Endothelial cell of umbilical vein (primary cell): ENCODE results near the gene NECAB2. TPM values are rescaled to one million over a fixed set of nuclear protein-coding genes. Genes with fewer than 3 reads are reported as not detected.

Experiments
- BruUV-seq: library from RNA; stranded (reverse); fragments of 400-500 nt; replicated peaks from 2 replicates; lab custom pipeline; 2021; lab: Mats Ljungman, UMichigan
- CTCF ChIA-PET: fragments of 300-600, 350-600 bp; sonication (Branson Sonifier 250); formaldehyde crosslinking; loops from one replicate; lab custom pipeline; 2021; ENCODE audit warnings: antibody characterized with exemption, inconsistent platforms; lab: Charles Lee
- POLR2A ChIA-PET: fragments of 300-600, 350-600 bp; sonication (Branson Sonifier 250); formaldehyde crosslinking; loops from one replicate; lab custom pipeline; 2021; ENCODE audit warnings: antibody characterized with exemption, inconsistent platforms; lab: Charles Lee
- DNase-seq: peaks from one replicate; pipeline ENCODE4 v3.0.0-alpha.2; 2011; ENCODE audit warnings: low read depth, low spot score
- FAIRE-seq: peaks from 2 replicates; lab custom pipeline; 2011; peaks lifted over from hg19 to GRCh38; lab: Jason Lieb, UNC
- H2AFZ ChIP-seq: 2 replicates; pipeline ENCODE4 v1.6.0; 2012; ENCODE audit warnings: low read depth, low read length, control low read depth, inconsistent platforms
- H3K27ac ChIP-seq: 2 replicates; pipeline ENCODE4 v1.5.1; 2011; ENCODE audit warnings: low read depth, mild to moderate bottlenecking, control low read depth, low read length, moderate library complexity; ENCODE audit not compliant: insufficient read depth
- H3K27me3 ChIP-seq, 2 experiments: 2 replicates each; pipeline versions ENCODE4 v1.6.0 to v1.6.1; 2011; ENCODE audit warnings: low read length in 2 of 2, mixed read lengths in 1 of 2; ENCODE audit not compliant: control insufficient read depth in 2 of 2, insufficient read depth in 2 of 2
- H3K36me3 ChIP-seq, 2 experiments: 2 replicates in 1 of 2; 3 replicates in 1 of 2; pipeline ENCODE4 v1.5.1; 2011; ENCODE audit warnings: low read length in 2 of 2, mild to moderate bottlenecking in 1 of 2, moderate library complexity in 1 of 2; ENCODE audit not compliant: control insufficient read depth in 2 of 2, insufficient read depth in 2 of 2; ENCODE audit errors: extremely low read depth in 1 of 2
- H3K4me1 ChIP-seq: 3 replicates; pipeline ENCODE4 v1.5.1; 2011; ENCODE audit warnings: mild to moderate bottlenecking, low read length; ENCODE audit not compliant: control insufficient read depth, insufficient read depth; ENCODE audit errors: extremely low read depth
- H3K4me2 ChIP-seq: 2 replicates; pipeline ENCODE4 v1.6.1; 2011; ENCODE audit warnings: low read length, control low read depth, mixed read lengths; ENCODE audit not compliant: insufficient read depth
- H3K4me3 ChIP-seq, 3 experiments: fragments of 200-600 bp in 1 of 3; sonication (generic), shearing (Covaris generic) in 1 of 3; replicated peaks in 1 of 3; 2 replicates each; pipeline ENCODE4 v1.5.1; 2011 to 2016; ENCODE audit warnings: control low read depth in 3 of 3, low read length in 3 of 3, mild to moderate bottlenecking in 2 of 3, inconsistent platforms in 1 of 3, low read depth in 1 of 3, moderate library complexity in 1 of 3; ENCODE audit not compliant: insufficient read depth in 1 of 3
- H3K79me2 ChIP-seq: 2 replicates; pipeline ENCODE4 v1.6.0; 2012; ENCODE audit warnings: low read length, inconsistent platforms; ENCODE audit not compliant: control insufficient read depth, insufficient read depth
- H3K9ac ChIP-seq: replicated peaks from 2 replicates; pipeline ENCODE3; 2011; ENCODE audit warnings: low read length, control low read depth; ENCODE audit not compliant: insufficient read depth; ENCODE audit errors: extremely low read depth
- H3K9me1 ChIP-seq: replicated peaks from 3 replicates; pipeline ENCODE4 v1.6.0; 2011; ENCODE audit warnings: mild to moderate bottlenecking, low read length; ENCODE audit not compliant: control insufficient read depth, insufficient read depth; ENCODE audit errors: extremely low read depth
- H3K9me3 ChIP-seq: replicated peaks from 2 replicates; pipeline ENCODE4 v1.5.1; 2012; ENCODE audit warnings: low read length, inconsistent platforms; ENCODE audit not compliant: control insufficient read depth, insufficient read depth
- H4K20me1 ChIP-seq: replicated peaks from 2 replicates; pipeline ENCODE3; 2011; ENCODE audit warnings: mild to moderate bottlenecking, low read length; ENCODE audit not compliant: control insufficient read depth, insufficient read depth; ENCODE audit errors: extremely low read depth
- FOS ChIP-seq: IDR thresholded peaks from 2 replicates; pipeline ENCODE4 v1.6.1; 2011; ENCODE audit warnings: mild to moderate bottlenecking, low read length, moderate library complexity, borderline replicate concordance; ENCODE audit not compliant: insufficient read depth
- GATA2 ChIP-seq: IDR thresholded peaks from 2 replicates; pipeline ENCODE4 v1.7.0; 2011; ENCODE audit warnings: low read depth, mild to moderate bottlenecking, moderate library complexity, mixed read lengths, low read length; ENCODE audit not compliant: insufficient read length, insufficient read depth
- POLR2A ChIP-seq: IDR thresholded peaks from 2 replicates; pipeline ENCODE4 v1.6.1; 2012; ENCODE audit warnings: low read depth, mild to moderate bottlenecking, control low read depth, low read length
- POLR2AphosphoS5 ChIP-seq: IDR thresholded peaks from 2 replicates; pipeline ENCODE4 v1.6.1; 2012; ENCODE audit warnings: low read depth, mild to moderate bottlenecking, control low read depth, low read length, moderate library complexity; ENCODE audit not compliant: insufficient read depth
- dilution Hi-C: fragments of 300-500 bp; cut with MboI; formaldehyde crosslinking; loops from one replicate; pipeline ENCODE4 v1.15.0; 2019; ENCODE audit warnings: low sequenced_read_pairs; ENCODE audit not compliant: extremely low pct_ligation_motif_present
- intact Hi-C: fragments of 100-400 bp; cut with micrococcal nuclease; formaldehyde crosslinking; loops from one replicate; pipeline ENCODE4 v1.10.0; 2022
- polyA plus RNA-seq, 4 experiments: library from polyadenylated mRNA; depleted of rRNA in 3 of 4; stranded (reverse) in 3 of 4; unstranded in 1 of 4; fragments of >200 nt; gene quantifications; 2 replicates each; pipeline versions ENCODE4 v1.2.1 to v1.2.3, GENCODE V29; 2011 to 2012; ENCODE audit warnings: missing spikeins in 1 of 4
- total RNA-seq: library from RNA; stranded (reverse); gene quantifications from 2 replicates; pipeline ENCODE4 v1.2.3, GENCODE V29; 2021

The NECAB2 gene
- total and polyA plus RNA-seq, 2 donors (not counting 3 experiments of a cell fraction or from before 2014, with no cell fraction given) = 0.26 to 0.31 TPM

DNA sequence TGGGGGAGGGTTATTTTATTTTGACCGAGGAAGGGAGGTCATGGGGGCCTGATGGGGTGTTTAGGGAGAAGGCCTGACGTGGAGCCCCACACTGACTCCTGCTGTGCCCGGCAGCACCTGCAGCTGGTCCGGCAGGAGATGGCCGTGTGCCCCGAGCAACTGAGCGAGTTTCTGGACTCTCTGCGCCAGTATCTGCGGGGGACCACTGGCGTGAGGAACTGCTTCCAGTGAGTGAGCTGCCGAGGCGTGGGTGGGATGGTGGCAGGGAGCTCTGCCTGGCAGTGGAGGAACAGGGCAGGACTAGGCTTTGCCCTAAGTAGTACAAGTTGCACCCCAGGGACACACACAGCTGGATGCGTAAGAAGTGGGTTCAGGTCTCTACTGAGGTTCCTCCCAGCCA is 30.0 kb downstream of the NECAB2 start:
- Histone ChIP-seq H3K27ac (no peak overlapping the region), H3K36me3 (no peaks in the 10 kb centered on the region), H3K9me3 (no peaks in the 10 kb centered on the region), H3K27me3 (no peaks in the 10 kb centered on the region), H3K79me2 (no peaks in the 10 kb centered on the region), H4K20me1 (no peaks in the 10 kb centered on the region), H3K4me3 (no peak overlapping the region), H2AFZ (no peak overlapping the region), H3K9ac (no peak overlapping the region), H3K9me1 (no peaks in the 10 kb centered on the region), H3K4me2 (no peak overlapping the region), H3K4me1 (no peaks in the 10 kb centered on the region)
- POLR2A ChIA-PET = no interaction called here
- FAIRE-seq = no peak
- CTCF ChIA-PET = no interaction called here
- no peak for DNase-seq
- intact Hi-C loops (no loop called here), dilution Hi-C loops (no loop called here)
- no peak for TF ChIP-seq POLR2AphosphoS5
- no peak for TF ChIP-seq FOS
- no TSS peak for BruUV-seq

- Histone ChIP-seq H3K36me3 (no peaks in the 10 kb centered on the region), H3K4me2 (no peak overlapping the region), H3K27ac (no peak overlapping the region), H3K4me1 (no peaks in the 10 kb centered on the region), H4K20me1 (no peaks in the 10 kb centered on the region), H3K9me1 (no peaks in the 10 kb centered on the region), H3K27me3 (peaks cover 0 to 1% of the 10 kb centered on the region in 2 experiments), H3K9me3 (no peaks in the 10 kb centered on the region), H3K4me3 (no peak overlapping the region), H3K79me2 (no peaks in the 10 kb centered on the region), H3K9ac (no peak overlapping the region), H2AFZ (no peak overlapping the region)
- dilution Hi-C loops (no loop called here), intact Hi-C loops (no loop called here)
- ChIA-PET POLR2A (no interaction called here), CTCF (interaction anchor here (1.4 kb wide), 1 partner anchor 23 kb away, joined by 4 read pairs; no protein-coding TSS in a partner anchor)
- DNase-seq (no peak), FAIRE-seq (no peak)
- BruUV-seq = no TSS peak
- no peak for TF ChIP-seq GATA2
- TF ChIP-seq POLR2A = no peak
- no peak for TF ChIP-seq FOS
Observed at GRCh38 chr16:84000989-84001642, 33.1 kb downstream of the NECAB2 start.
